MCF 10A (cell line): ENCODE results near the gene FOXO6. TPM values are rescaled to one million over a fixed set of nuclear protein-coding genes. Genes with fewer than 3 reads are reported as not detected.
A peak's percentile ranks its signal among the peaks of the same experiment; 100 is the strongest.

Experiments
- BruUV-seq: library from RNA; stranded (reverse); fragments of 400-500 nt; replicated peaks from 2 replicates; lab custom pipeline; 2021; lab: Mats Ljungman, UMichigan
- CTCF ChIA-PET: fragments of 300-600 bp; sonication (Branson Sonifier 250); formaldehyde crosslinking; extraction: SDS; loops from one replicate; lab custom pipeline; 2021; ENCODE audit warnings: antibody characterized with exemption, inconsistent platforms; lab: Yijun Ruan, JAX
- POLR2A ChIA-PET: fragments of 300-600, 350-650 bp; sonication (Branson Sonifier 250); formaldehyde crosslinking; extraction: SDS; loops from one replicate; lab custom pipeline; 2020; ENCODE audit warnings: antibody characterized with exemption, inconsistent platforms; lab: Yijun Ruan, JAX
- DNase-seq: peaks from one replicate; pipeline ENCODE4 v3.0.0-alpha.2; 2018; ENCODE audit not compliant: unreplicated experiment
- H3K27ac Mint-ChIP-seq: one replicate; pipeline ENCODE4 v1.8.0; 2022; ENCODE audit warnings: mild to moderate bottlenecking, low read depth, mixed read lengths; ENCODE audit not compliant: unreplicated experiment
- H3K27me3 Mint-ChIP-seq: one replicate; pipeline ENCODE4 v1.8.0; 2022; ENCODE audit warnings: mixed read lengths; ENCODE audit not compliant: insufficient read depth, unreplicated experiment
- H3K36me3 Mint-ChIP-seq: one replicate; pipeline ENCODE4 v1.8.0; 2022; ENCODE audit warnings: mild to moderate bottlenecking, moderate library complexity, mixed read lengths; ENCODE audit not compliant: insufficient read depth, unreplicated experiment
- H3K4me1 Mint-ChIP-seq: one replicate; pipeline ENCODE4 v1.8.0; 2022; ENCODE audit warnings: mixed read lengths; ENCODE audit not compliant: insufficient read depth, unreplicated experiment
- H3K4me3 Mint-ChIP-seq: one replicate; pipeline ENCODE4 v1.8.0; 2022; ENCODE audit warnings: mild to moderate bottlenecking, moderate library complexity, mixed read lengths; ENCODE audit not compliant: unreplicated experiment
- H3K9me3 Mint-ChIP-seq: one replicate; pipeline ENCODE4 v1.8.0; 2022; ENCODE audit warnings: mixed read lengths; ENCODE audit not compliant: unreplicated experiment
- intact Hi-C: fragments of 100-400 bp; cut with micrococcal nuclease; formaldehyde crosslinking; loops from 2 replicates; pipeline ENCODE4 v1.14.1; 2022
- total RNA-seq: library from RNA; stranded (reverse); gene quantifications from 2 replicates; pipeline ENCODE4 v1.2.3, GENCODE V29; 2022
- TF ChIP-seq, protein P1 (sequence below): fragments of 200-600 bp; IDR thresholded peaks from one replicate; pipeline ENCODE4 v1.8.0; 2022; ENCODE audit warnings: antibody characterized with exemption, mild to moderate bottlenecking; ENCODE audit not compliant: unreplicated experiment

Gene FOXO6
- total RNA-seq, 1 experiment from 2014 or later = 0.28 TPM

DNA sequence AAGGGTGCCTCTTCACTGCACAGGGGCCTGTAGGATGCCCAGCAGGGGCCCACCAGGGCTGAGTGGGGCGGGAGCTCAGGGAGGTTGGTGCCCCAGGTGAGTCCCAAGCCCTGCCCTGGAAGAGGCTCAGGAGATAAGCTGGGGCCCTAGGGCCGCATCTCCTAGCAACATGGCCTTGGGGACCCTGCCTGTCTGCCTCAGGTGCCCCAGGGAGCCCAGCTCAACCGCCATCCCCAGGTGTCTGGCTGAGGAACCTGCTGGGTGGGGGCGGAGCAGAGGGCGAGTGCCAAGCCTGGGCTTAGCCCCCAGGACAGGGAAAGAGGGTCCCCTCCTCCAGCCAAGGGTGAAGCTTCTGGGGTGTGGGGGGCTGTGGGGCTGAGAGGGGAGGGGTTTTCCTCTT, 54.8 kb downstream of the FOXO6 start:
- no peak overlapping the region for H3K27ac Mint-ChIP-seq
- no TSS peak for BruUV-seq
- peaks cover 31% of the 10 kb centered on the region for H3K4me1 Mint-ChIP-seq
- no peaks in the 10 kb centered on the region for H3K9me3 Mint-ChIP-seq
- no peak for DNase-seq
- peaks cover under 1% of the 10 kb centered on the region for H3K27me3 Mint-ChIP-seq
- no peaks in the 10 kb centered on the region for H3K36me3 Mint-ChIP-seq
- TF ChIP-seq, protein P1, sequence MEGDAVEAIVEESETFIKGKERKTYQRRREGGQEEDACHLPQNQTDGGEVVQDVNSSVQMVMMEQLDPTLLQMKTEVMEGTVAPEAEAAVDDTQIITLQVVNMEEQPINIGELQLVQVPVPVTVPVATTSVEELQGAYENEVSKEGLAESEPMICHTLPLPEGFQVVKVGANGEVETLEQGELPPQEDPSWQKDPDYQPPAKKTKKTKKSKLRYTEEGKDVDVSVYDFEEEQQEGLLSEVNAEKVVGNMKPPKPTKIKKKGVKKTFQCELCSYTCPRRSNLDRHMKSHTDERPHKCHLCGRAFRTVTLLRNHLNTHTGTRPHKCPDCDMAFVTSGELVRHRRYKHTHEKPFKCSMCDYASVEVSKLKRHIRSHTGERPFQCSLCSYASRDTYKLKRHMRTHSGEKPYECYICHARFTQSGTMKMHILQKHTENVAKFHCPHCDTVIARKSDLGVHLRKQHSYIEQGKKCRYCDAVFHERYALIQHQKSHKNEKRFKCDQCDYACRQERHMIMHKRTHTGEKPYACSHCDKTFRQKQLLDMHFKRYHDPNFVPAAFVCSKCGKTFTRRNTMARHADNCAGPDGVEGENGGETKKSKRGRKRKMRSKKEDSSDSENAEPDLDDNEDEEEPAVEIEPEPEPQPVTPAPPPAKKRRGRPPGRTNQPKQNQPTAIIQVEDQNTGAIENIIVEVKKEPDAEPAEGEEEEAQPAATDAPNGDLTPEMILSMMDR = no peak
- ChIA-PET POLR2A (no interaction called here), CTCF (interaction anchor here (0.6 to 7.4 kb wide), 9 partner anchors 10 to 568 kb away, joined by 3 to 149 read pairs (median 4); no protein-coding TSS in a partner anchor)
- intact Hi-C loops = no loop called here
- H3K4me3 Mint-ChIP-seq = no peak overlapping the region

DNA sequence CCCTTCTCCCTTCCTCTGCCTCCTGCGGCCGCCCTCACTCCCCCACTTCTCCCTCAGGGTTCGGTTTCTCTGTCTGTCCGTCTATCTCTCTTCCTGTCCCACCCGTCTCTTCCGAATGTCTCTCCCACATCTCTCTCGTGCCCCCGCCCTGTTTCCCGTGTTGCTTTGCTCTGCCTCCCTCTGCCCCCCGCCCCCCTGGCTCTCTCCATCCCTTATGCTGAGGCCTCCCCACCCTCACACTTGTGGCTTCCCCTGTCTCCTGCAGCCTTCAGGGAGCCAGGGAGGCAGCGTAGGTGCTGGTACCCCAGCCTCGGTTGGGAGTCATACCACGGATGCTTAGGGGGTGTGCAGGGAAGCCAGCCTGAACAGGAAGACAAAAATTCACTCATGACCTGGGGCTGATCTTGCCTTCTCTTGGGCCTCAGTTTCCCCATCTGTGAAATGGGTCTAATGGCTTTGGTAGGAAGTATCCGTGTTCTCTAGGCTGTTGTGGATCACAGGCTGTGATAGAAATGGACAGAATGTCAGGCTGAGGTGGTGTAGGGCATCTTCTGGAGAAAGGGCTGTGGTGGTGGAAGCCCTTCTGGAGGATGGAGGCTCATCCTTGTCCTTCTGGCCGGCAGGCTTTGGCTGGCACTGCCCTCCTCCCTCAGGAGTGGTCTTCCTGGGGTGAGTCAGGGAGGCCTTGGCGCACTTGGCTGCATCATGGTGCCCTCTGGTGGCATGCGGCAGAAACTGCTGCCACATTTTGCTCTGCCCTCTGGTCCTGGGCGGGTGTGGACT, 55.5 kb downstream of the FOXO6 start:
- TF ChIP-seq, protein P1 = peak; percentile 88
- Mint-ChIP-seq H3K9me3 (no peaks in the 10 kb centered on the region), H3K27ac (peak overlapping the region; percentile 42), H3K36me3 (no peaks in the 10 kb centered on the region), H3K27me3 (no peaks in the 10 kb centered on the region), H3K4me1 (peaks cover 31% of the 10 kb centered on the region), H3K4me3 (no peak overlapping the region)
- intact Hi-C loops = loop anchor here (1.0 kb wide), 4 partner anchors 55 to 148 kb away; partner anchors contain the start of gene FOXO6
- POLR2A ChIA-PET = interaction anchor here (0.6 kb wide), 1 partner anchor 421 kb away, joined by 3 read pairs; no protein-coding TSS in a partner anchor
- CTCF ChIA-PET = interaction anchor here (0.6 to 7.4 kb wide), 36 partner anchors 11 to 569 kb away, joined by 3 to 149 read pairs (median 5); no protein-coding TSS in a partner anchor
- BruUV-seq = no TSS peak
- DNase-seq = peak; percentile 74

DNA sequence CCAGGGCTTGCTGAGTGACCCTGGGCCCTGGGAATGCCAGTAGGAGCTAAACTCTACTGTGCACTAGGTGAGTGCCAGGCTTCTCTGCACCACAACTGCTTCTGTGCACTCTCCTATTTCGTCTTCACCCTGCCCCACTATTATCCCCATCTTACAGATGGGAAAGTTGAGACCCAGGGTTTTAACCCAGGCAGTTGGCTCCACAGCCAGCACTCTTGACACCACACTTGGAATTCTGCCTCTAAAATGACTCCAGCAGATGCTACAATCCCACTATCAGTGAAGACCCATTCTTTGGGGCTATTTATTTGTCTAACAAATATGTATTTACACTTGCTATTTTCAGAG, 56.1 kb downstream of the FOXO6 start:
- BruUV-seq = no TSS peak
- H3K27me3 Mint-ChIP-seq = no peaks in the 10 kb centered on the region
- POLR2A ChIA-PET = interaction anchor here (0.6 to 0.9 kb wide), 3 partner anchors 148 to 422 kb away, joined by 3 read pairs; no protein-coding TSS in a partner anchor

More for the DNA sequence above, 56.1 kb downstream of the FOXO6 start:
- CTCF ChIA-PET = interaction anchor here (0.6 to 7.4 kb wide), 40 partner anchors 11 to 881 kb away, joined by 3 to 149 read pairs (median 5); no protein-coding TSS in a partner anchor
- peaks cover 30% of the 10 kb centered on the region for H3K4me1 Mint-ChIP-seq
- no peaks in the 10 kb centered on the region for H3K9me3 Mint-ChIP-seq
- no peak for DNase-seq
- peak overlapping the region; percentile 42 for H3K27ac Mint-ChIP-seq
- intact Hi-C loops = loop anchor here (1.0 kb wide), 4 partner anchors 56 to 149 kb away; partner anchors contain the start of gene FOXO6
- TF ChIP-seq, protein P1 = no peak
- no peaks in the 10 kb centered on the region for H3K36me3 Mint-ChIP-seq
- H3K4me3 Mint-ChIP-seq = no peak overlapping the region
